ENCODE measurements around the gene ITGA3.

Gene ITGA3

GRCh38 chr17:50096758-50097157 lies 40.8 kb downstream of the ITGA3 start:
- H3K9ac ChIP-seq (ENCODE audit: low read depth, low read length, poor library complexity, severe bottlenecking) = peak overlapping the region; percentile 37
- no peaks in the 10 kb centered on the region for H3K27me3 ChIP-seq (ENCODE audit: insufficient read depth, low read length, poor library complexity, severe bottlenecking)
- H2AFZ ChIP-seq (ENCODE audit: low read length) = no peak overlapping the region
- H3K4me2 ChIP-seq (ENCODE audit: low read depth, low read length, poor library complexity, severe bottlenecking) = peak overlapping the region; percentile 69
- H3K9me3 ChIP-seq (ENCODE audit: insufficient read depth, low read depth, low read length) = no peaks in the 10 kb centered on the region
- H3F3A ChIP-seq (ENCODE audit: low read depth) = no peaks in the 10 kb centered on the region
- H3K4me3 ChIP-seq (ENCODE audit: low read length, poor library complexity, severe bottlenecking) = peak overlapping the region; percentile 83
- H3K79me2 ChIP-seq (ENCODE audit: insufficient read depth, low read length) = peaks cover 12% of the 10 kb centered on the region; the same call in 1 of the 2 replicates
- TF ChIP-seq, protein P1, sequence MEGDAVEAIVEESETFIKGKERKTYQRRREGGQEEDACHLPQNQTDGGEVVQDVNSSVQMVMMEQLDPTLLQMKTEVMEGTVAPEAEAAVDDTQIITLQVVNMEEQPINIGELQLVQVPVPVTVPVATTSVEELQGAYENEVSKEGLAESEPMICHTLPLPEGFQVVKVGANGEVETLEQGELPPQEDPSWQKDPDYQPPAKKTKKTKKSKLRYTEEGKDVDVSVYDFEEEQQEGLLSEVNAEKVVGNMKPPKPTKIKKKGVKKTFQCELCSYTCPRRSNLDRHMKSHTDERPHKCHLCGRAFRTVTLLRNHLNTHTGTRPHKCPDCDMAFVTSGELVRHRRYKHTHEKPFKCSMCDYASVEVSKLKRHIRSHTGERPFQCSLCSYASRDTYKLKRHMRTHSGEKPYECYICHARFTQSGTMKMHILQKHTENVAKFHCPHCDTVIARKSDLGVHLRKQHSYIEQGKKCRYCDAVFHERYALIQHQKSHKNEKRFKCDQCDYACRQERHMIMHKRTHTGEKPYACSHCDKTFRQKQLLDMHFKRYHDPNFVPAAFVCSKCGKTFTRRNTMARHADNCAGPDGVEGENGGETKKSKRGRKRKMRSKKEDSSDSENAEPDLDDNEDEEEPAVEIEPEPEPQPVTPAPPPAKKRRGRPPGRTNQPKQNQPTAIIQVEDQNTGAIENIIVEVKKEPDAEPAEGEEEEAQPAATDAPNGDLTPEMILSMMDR (conservative IDR thresholded peaks at IDR 0.05; ENCODE audit: low read length) = no peak
- TF ChIP-seq EZH2phosphoT487 (IDR thresholded peaks at IDR 0.05; ENCODE audit: borderline replicate concordance) = no peak
- no peaks in the 10 kb centered on the region for H4K20me1 ChIP-seq (ENCODE audit: insufficient read depth, low read length, poor library complexity, severe bottlenecking)
- H3K9me2 ChIP-seq (replicated peaks; ENCODE audit: low read depth, low read length) = no peaks in the 10 kb centered on the region
- H3K4me1 ChIP-seq (ENCODE audit: insufficient read depth, low read length, poor library complexity, severe bottlenecking) = peaks cover 23% of the 10 kb centered on the region
- no peaks in the 10 kb centered on the region for H3K36me3 ChIP-seq (ENCODE audit: insufficient read depth, low read length)

DNA sequence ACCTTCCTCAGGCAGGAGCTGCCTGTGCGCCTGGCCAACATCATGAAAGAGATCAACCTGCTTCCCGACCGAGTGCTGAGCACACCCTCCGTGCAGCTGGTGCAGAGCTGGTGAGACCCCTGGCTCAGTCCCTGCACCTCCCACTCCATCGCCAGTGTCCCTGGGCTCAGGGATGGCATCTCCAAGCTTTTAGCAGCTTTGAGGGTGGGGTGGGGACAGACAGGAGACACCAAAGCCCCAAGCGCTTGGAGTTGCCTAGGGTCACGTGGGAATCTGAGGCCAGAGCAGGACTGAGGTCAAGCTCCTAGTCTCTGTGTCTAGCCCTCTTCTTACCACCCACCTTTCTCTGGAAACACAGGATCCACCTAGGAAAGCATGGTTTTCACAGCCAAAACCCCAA lies 41.5 kb downstream of the ITGA3 start:
- Histone ChIP-seq H3K4me2 (ENCODE audit: low read depth, low read length, poor library complexity, severe bottlenecking) (no peak overlapping the region), H3K4me3 (ENCODE audit: low read length, poor library complexity, severe bottlenecking) (no peak overlapping the region), H3K27me3 (ENCODE audit: insufficient read depth, low read length, poor library complexity, severe bottlenecking) (no peaks in the 10 kb centered on the region), H3K36me3 (ENCODE audit: insufficient read depth, low read length) (no peaks in the 10 kb centered on the region), H4K20me1 (ENCODE audit: insufficient read depth, low read length, poor library complexity, severe bottlenecking) (no peaks in the 10 kb centered on the region), H3K4me1 (ENCODE audit: insufficient read depth, low read length, poor library complexity, severe bottlenecking) (peaks cover 30% of the 10 kb centered on the region), H3K9me3 (ENCODE audit: insufficient read depth, low read depth, low read length) (no peaks in the 10 kb centered on the region), H3K9ac (ENCODE audit: low read depth, low read length, poor library complexity, severe bottlenecking) (no peak overlapping the region), H3K9me2 (replicated peaks; ENCODE audit: low read depth, low read length) (no peaks in the 10 kb centered on the region), H3K79me2 (ENCODE audit: insufficient read depth, low read length) (peaks cover 12% of the 10 kb centered on the region; the same call in 1 of the 2 replicates), H2AFZ (ENCODE audit: low read length) (no peak overlapping the region), H3F3A (ENCODE audit: low read depth) (no peaks in the 10 kb centered on the region)
- no peak for TF ChIP-seq EZH2phosphoT487 (IDR thresholded peaks at IDR 0.05; ENCODE audit: borderline replicate concordance)
- TF ChIP-seq, protein P1 (conservative IDR thresholded peaks at IDR 0.05; ENCODE audit: low read length) = no peak

DNA sequence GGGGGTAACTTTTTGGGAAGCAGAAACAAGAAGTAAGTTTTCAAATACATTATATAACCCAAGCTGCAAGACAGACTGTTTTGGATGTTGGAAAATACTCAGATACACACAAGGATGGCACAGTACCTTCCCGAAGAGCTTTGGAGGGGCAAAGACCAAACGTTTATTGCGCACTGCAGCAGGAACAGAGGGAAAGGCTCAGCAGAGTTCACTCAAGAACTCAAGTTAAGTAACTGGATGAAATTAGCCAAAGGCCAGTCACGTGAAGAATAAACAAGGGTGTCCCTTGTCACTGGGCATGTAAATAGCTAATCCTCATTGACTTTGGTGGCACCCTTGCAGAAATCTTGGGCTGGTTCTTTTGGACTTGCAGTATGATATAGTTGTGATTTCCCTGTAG lies 42.0 kb downstream of the ITGA3 start:
- Histone ChIP-seq H3K9me3 (ENCODE audit: insufficient read depth, low read depth, low read length) (no peaks in the 10 kb centered on the region), H3K36me3 (ENCODE audit: insufficient read depth, low read length) (no peaks in the 10 kb centered on the region), H3K4me2 (ENCODE audit: low read depth, low read length, poor library complexity, severe bottlenecking) (no peak overlapping the region), H3K9me2 (replicated peaks; ENCODE audit: low read depth, low read length) (no peaks in the 10 kb centered on the region), H3F3A (ENCODE audit: low read depth) (no peaks in the 10 kb centered on the region), H3K4me3 (ENCODE audit: low read length, poor library complexity, severe bottlenecking) (no peak overlapping the region), H3K79me2 (ENCODE audit: insufficient read depth, low read length) (peaks cover 12% of the 10 kb centered on the region; the same call in 1 of the 2 replicates), H3K9ac (ENCODE audit: low read depth, low read length, poor library complexity, severe bottlenecking) (no peak overlapping the region), H4K20me1 (ENCODE audit: insufficient read depth, low read length, poor library complexity, severe bottlenecking) (no peaks in the 10 kb centered on the region), H3K27me3 (ENCODE audit: insufficient read depth, low read length, poor library complexity, severe bottlenecking) (no peaks in the 10 kb centered on the region), H3K4me1 (ENCODE audit: insufficient read depth, low read length, poor library complexity, severe bottlenecking) (peaks cover 30% of the 10 kb centered on the region), H2AFZ (ENCODE audit: low read length) (no peak overlapping the region)
- TF ChIP-seq EZH2phosphoT487 (IDR thresholded peaks at IDR 0.05; ENCODE audit: borderline replicate concordance) = no peak
- TF ChIP-seq, protein P1 (conservative IDR thresholded peaks at IDR 0.05; ENCODE audit: low read length) = no peak
